Stimulated activated CD8-positive, alpha-beta memory T cell treated with anti-CD3 and anti-CD28 coated beads, Interleukin-4, amount 100 ng/mL, for 4 hours (primary cell): ENCODE results near the gene NPAS1.

ENCODE experiments used
- DNase-seq, 2 donors: peaks; one replicate each; pipeline ENCODE4 v3.0.0-alpha.2; 2020; ENCODE audit warnings: low read depth in 2 of 2, low spot score in 1 of 2

Gene NPAS1

GRCh38 chr19:47019431-47020041 lies at the start of gene NPAS1:
Gene NPAS1, plus strand, starts transcription at chr19:47019837. Its CDS starts 1,211 bp downstream, at chr19:47021048.
- DNase-seq: no peak

DNA sequence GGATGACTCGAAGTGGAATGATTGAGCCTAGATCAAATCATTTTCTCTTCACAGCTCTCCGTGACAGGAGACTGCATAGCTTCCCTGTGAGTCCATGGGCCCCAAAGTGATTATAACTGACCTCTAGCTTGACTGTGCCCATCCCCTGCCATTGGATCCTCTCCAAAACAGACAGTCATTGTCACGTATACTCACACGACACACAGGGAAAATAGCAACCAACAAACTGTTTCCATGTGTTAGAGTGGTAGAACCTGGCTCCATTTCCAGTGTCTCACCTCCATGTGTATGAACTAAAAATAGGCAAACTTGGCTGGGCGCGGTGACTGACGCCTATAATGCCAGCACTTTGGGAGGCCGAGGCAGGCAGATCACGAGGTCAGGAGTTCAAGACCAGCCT lies 48.8 kb upstream of the NPAS1 start:
- DNase-seq: no peak

- no peak for DNase-seq
Measured at GRCh38 chr19:46972311-46972710, 47.3 kb upstream of the NPAS1 start.

DNA sequence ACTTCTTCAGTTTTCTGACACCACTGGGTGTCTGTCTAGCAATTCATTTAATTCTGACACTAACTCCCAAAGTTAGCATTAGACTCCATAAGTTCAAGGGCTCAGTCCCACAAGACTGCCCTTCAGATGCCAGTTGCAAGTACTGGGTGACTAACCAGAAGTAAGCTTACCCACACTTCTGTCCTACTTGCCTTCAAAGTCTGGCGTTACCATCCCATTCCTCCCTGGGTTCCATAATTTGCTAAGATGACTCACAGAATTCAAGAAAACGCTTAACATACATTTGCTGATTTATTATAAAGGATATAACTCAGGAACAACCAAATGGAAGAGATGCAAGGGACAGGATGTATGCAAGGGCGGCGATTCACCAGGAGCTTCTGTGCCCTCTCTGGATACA lies 45.5 kb upstream of the NPAS1 start:
- DNase-seq: no peak

GRCh38 chr19:46975011-46975924 lies 44.4 kb upstream of the NPAS1 start:
- DNase-seq: no peak

- no peak for DNase-seq
Measured at GRCh38 chr19:46975925-46976782, 43.5 kb upstream of the NPAS1 start.

GRCh38 chr19:46976845-46977320 lies 42.8 kb upstream of the NPAS1 start:
- DNase-seq: no peak

DNA sequence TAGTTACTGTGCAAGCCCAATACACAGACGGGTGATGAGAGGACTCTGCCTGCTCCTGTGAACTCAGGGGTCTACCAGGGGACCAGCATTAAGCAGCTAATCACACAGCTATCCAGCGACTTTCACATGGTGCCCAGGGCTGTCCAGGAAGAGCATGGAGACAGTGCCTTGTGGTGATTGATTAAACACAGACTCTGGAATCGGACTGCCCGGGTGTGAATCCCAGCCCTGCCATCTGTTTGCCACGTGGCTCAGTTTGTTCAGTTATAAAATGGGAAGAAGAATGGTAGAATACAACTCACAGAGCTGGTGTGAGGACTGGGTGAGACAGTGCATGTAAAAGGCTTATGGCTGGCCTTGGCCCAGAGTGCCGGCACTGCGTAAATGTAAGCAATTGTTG lies 42.1 kb upstream of the NPAS1 start:
- no peak for DNase-seq

DNA sequence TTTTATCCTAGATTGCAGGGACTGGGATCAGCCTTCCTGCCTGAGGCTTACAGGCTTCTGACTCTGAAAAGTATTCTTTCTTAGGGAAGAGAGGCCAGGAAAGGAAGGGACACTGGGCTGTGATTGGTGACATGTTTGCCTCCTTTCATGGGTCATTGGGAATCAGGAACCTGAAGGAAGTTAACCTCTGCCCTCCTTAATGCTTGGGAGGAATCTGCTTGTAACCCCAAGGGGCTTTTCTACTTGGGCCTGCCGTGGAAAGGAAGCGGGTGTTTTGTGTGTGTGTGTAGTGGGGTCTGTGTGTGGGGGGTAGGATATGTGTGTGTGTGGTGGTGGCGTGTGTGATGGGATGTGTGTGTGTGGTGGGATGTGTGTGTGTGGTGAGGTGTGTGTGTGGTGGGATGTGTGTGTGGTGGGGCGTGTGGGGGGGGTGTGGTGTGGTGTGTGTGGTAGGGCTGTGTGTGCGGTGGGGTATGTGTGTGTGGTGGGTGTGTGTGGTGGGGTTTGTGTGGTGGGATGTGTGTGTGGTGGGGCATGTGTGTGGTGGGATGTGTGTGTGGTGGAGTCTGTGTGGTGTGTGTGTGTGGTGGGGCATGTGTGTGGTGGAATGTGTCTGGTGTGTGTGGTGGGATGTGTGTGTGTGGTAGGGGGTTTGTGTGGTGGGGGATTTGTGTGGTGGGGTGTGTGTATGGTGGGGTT lies 41.3 kb upstream of the NPAS1 start:
- DNase-seq: no peak

DNA sequence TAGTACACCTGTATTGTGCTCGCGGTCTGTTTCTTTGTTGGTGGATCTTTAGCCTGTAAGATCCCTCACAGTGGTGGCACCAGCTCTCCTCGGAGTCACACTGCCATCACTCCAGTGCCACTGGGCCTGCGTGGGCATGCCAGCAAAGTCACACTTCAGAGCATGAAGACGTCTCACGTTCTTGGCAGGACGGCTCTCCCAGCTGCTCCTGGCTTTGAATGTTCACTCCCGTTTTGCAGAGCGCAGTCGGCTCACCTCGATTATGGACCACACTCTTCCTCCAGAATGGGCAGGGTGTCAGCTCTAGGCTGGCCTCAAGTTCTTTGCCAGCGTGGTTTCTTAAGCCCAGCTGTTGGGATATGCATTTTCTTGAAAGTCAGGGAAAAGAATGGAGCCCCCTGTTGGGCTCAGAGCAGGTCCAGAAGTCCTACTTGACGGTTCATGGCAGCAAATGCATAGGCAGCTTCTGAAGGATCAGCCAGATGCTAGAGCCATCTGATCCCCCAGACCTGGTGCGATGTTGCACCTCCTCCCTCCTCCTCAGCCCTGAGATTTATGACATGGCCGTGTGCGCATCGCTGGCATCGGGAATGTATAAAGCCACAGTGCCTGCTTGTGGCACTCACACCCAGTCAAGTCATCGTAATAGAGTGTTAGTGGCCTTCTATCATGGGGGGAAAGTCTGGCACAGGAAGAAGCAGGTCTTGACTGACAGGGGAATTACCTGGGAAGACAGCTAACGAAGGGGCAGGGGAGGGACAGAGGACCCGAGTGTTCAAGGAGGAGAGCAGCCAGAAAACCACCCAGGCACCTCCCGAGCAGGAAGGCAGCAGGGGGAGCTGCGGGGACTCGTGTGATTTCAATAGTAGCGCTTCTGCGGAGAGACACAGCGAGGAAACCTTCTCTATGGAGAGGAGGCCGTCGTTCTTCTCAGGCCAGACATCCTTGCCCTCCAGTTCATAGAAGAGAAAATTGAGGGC lies 40.2 kb upstream of the NPAS1 start:
- DNase-seq: no peak

DNA sequence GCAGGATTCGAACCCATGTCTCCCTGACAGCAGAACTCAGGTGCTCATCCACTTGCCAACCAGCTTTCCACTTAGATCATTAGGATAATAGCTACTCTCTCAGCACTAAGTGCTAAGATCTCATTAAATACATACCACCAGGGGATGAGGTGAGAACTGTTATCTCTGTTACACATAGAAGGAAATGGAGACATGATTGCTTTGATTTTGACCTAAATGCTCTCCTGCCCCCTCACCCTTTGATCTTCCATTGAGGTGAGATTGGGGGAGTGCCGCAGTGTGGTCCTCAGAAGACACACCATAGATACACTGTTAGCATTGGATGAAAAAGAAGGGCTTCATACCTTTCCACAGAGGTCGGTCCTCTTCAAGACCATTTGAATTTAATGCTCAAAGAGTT lies 38.9 kb upstream of the NPAS1 start:
- no peak for DNase-seq

GRCh38 chr19:46981286-46981945 lies 38.2 kb upstream of the NPAS1 start:
- DNase-seq: no peak

- DNase-seq: no peak
Measured at GRCh38 chr19:46983097-46983496, 36.5 kb upstream of the NPAS1 start.

DNA sequence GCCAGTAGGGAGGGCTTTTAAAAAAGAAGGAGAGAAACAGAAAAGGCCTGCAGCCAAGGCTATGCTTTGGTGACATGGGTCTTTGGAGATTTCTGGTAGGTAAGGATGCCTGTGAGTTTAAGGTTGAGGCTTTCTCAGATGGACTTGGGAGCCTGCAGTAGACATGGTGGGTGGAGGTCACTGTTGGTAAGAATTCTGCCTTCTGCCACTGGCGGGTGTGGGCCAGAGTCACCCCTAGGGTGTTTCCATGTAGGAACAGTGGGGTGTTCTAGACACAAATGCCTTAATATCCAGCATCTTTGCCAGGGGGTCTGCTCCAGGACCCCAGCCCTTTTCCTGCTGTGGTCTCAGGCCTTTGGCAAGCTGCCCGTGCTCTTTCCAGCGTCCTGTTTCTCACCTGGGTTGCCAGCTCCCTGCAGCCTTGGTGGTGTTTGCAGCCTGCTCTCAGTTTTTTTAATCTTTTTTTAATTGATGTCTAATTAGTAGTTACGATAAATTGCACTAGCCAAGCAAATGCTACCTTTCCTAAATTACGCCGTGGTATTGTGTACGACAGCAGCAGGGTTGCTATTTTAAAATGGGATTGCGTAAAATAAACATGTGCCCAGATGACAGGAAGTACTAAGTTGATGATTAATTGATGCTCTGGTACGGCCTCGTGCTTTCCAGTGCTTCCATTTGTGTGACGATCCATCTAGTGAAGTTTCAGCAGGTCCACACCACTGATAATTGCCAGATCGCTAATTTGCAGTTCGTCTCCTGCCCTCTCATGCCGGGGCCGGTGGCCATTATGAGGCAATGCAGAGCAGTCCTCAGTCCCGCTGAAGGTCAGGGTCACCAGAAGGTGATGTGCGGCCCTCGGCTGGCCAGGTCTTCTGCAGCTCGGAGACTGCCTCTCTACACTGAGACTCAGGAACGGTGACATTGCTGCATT lies 35.3 kb upstream of the NPAS1 start:
- DNase-seq: no peak

- no peak for DNase-seq
Measured at GRCh38 chr19:46985542-46986415, 33.9 kb upstream of the NPAS1 start.

DNA sequence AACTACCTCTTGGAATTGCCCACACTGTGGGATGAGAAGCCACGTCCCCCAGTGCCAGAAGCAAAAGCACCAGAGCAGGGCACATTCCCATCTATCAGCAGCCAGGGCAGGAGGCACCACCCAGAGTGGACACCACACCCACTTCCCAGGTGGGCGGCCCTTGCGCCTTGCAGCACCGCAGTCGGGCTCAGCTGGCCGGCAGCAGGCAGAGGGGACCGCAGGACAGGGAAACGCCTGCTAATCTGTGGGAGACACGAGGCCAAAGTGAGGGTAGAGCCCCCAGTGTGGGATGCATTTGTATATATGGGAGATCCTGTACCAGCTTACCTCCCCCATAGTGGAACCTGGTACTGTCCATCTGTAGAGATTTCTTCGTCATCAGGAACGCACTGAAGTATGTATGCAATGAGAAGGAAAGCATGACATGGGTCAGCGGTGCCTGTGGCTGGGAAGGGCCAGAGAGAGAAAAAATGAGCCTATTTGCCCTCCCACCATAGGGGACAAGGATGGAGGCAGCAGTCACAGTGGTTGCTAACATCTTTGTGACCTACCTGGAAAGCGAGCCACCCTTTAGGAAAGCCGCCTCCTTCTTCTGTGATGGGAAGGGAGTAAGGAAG lies 30.9 kb upstream of the NPAS1 start:
- no peak for DNase-seq
